OCI-LY3 (cell line): ENCODE measurements around the gene NUFIP1.
"Not testable (repeated sequence)": the region's sequence is repeated elsewhere in the genome, so short reads cannot be mapped to it uniquely, and the experiment has no call there.

Experiments used
- H2AFZ ChIP-seq: fragments of 200-600, 300-600 bp; shearing (Covaris generic); 2 replicates; pipeline ENCODE4 v1.6.0; 2014; ENCODE audit warnings: antibody characterized with exemption, low read depth, low read length
- H3K27ac ChIP-seq: fragments of 200-600, 300-600 bp; sonication (generic); 2 replicates; pipeline ENCODE4 v1.5.1; 2014; ENCODE audit warnings: mild to moderate bottlenecking, low read length, moderate library complexity, mixed read lengths
- H3K27me3 ChIP-seq: fragments of 200-600, 300-600 bp; sonication (generic); 2 replicates; pipeline ENCODE4 v1.6.1; 2014; ENCODE audit warnings: low read depth, low read length, mixed read lengths
- H3K36me3 ChIP-seq: fragments of 200-600, 300-600 bp; sonication (generic); replicated peaks from 2 replicates; pipeline ENCODE3; 2014; ENCODE audit warnings: low read depth, low read length, mixed read lengths
- H3K4me1 ChIP-seq: fragments of 300-600, 200-600 bp; sonication (generic); 2 replicates; pipeline ENCODE4 v1.6.1; 2014; ENCODE audit warnings: low read length, mixed read lengths
- H3K4me2 ChIP-seq: fragments of 200-600, 300-600 bp; sonication (generic); 2 replicates; pipeline ENCODE4 v1.6.1; 2014; ENCODE audit warnings: low read length, mixed read lengths
- H3K4me3 ChIP-seq: fragments of 300-600, 200-600 bp; sonication (generic); 2 replicates; pipeline ENCODE4 v1.5.1; 2014; ENCODE audit warnings: antibody characterized with exemption, mild to moderate bottlenecking, low read length, moderate library complexity
- H3K79me2 ChIP-seq: fragments of 300-600, 200-600 bp; shearing (Covaris generic); 2 replicates; pipeline ENCODE4 v1.6.1; 2014; ENCODE audit warnings: mild to moderate bottlenecking, low read length, mixed read lengths
- H3K9ac ChIP-seq: fragments of 300-600, 200-600 bp; shearing (Covaris generic); 2 replicates; pipeline ENCODE4 v1.6.0; 2014; ENCODE audit warnings: mild to moderate bottlenecking, low read length, moderate library complexity
- H3K9me3 ChIP-seq: fragments of 200-600, 300-600 bp; shearing (Covaris generic); 2 replicates; pipeline ENCODE4 v1.6.1; 2014; ENCODE audit warnings: low read length, mixed read lengths; ENCODE audit not compliant: insufficient read depth
- H4K20me1 ChIP-seq: fragments of 200-600, 300-600 bp; sonication (generic); 2 replicates; pipeline ENCODE4 v1.6.1; 2016; ENCODE audit warnings: low read length, mixed read lengths; ENCODE audit not compliant: insufficient read depth
- CTCF ChIP-seq: fragments of 200-600, 300-600 bp; sonication (generic); IDR thresholded peaks from 2 replicates; pipeline ENCODE4 v1.5.1; 2014; ENCODE audit warnings: antibody characterized with exemption, low read length, low read depth
- EZH2phosphoT487 ChIP-seq: fragments of 200-600 bp; shearing (Covaris generic); IDR thresholded peaks from 2 replicates; pipeline ENCODE4 v1.6.1; 2018; ENCODE audit warnings: antibody characterized with exemption, mixed run types, low read depth

The NUFIP1 gene

GRCh38 chr13:44904967-44905366, 84.3 kb downstream of the NUFIP1 start:
- no peak overlapping the region for H3K4me3 ChIP-seq
- H2AFZ ChIP-seq, result no peak overlapping the region
- no peaks in the 10 kb centered on the region for H3K4me1 ChIP-seq
- no peak overlapping the region for H3K27ac ChIP-seq
- no peaks in the 10 kb centered on the region; the same call in 1 of the 2 replicates for H3K9me3 ChIP-seq
- no peak for TF ChIP-seq CTCF
- no peak for TF ChIP-seq EZH2phosphoT487
- no peak overlapping the region for H3K9ac ChIP-seq
- no peak overlapping the region for H3K4me2 ChIP-seq
- no peaks in the 10 kb centered on the region for H4K20me1 ChIP-seq
- no peaks in the 10 kb centered on the region for H3K79me2 ChIP-seq
- H3K27me3 ChIP-seq, result peaks cover 21% of the 10 kb centered on the region
- H3K36me3 ChIP-seq, result no peaks in the 10 kb centered on the region

GRCh38 chr13:44903574-44903985, 85.7 kb downstream of the NUFIP1 start:
- Histone ChIP-seq H2AFZ (no peak overlapping the region), H3K9ac (no peak overlapping the region), H3K36me3 (no peaks in the 10 kb centered on the region), H3K4me1 (no peaks in the 10 kb centered on the region), H3K27me3 (peaks cover 27% of the 10 kb centered on the region), H3K27ac (no peak overlapping the region), H3K79me2 (no peaks in the 10 kb centered on the region), H3K9me3 (no peaks in the 10 kb centered on the region; the same call in 1 of the 2 replicates), H4K20me1 (no peaks in the 10 kb centered on the region), H3K4me2 (no peak overlapping the region), H3K4me3 (no peak overlapping the region)
- TF ChIP-seq EZH2phosphoT487, result no peak
- no peak for TF ChIP-seq CTCF

GRCh38 chr13:44902738-44903137, 86.5 kb downstream of the NUFIP1 start:
- H3K36me3 ChIP-seq, result no peaks in the 10 kb centered on the region
- H4K20me1 ChIP-seq, result no peaks in the 10 kb centered on the region
- no peaks in the 10 kb centered on the region for H3K4me1 ChIP-seq
- no peak for TF ChIP-seq CTCF
- TF ChIP-seq EZH2phosphoT487, result no peak
- H3K4me2 ChIP-seq, result no peak overlapping the region
- no peaks in the 10 kb centered on the region; the same call in 1 of the 2 replicates for H3K9me3 ChIP-seq
- no peak overlapping the region for H3K4me3 ChIP-seq
- no peaks in the 10 kb centered on the region for H3K79me2 ChIP-seq
- no peak overlapping the region for H2AFZ ChIP-seq
- no peak overlapping the region for H3K9ac ChIP-seq
- no peak overlapping the region for H3K27ac ChIP-seq
- peaks cover 27% of the 10 kb centered on the region for H3K27me3 ChIP-seq

- Histone ChIP-seq H3K9me3 (no peaks in the 10 kb centered on the region; the same call in 1 of the 2 replicates), H3K4me1 (no peaks in the 10 kb centered on the region)
- no peak for TF ChIP-seq CTCF
- TF ChIP-seq EZH2phosphoT487, result no peak
Measured at GRCh38 chr13:44899967-44900366, 89.3 kb downstream of the NUFIP1 start.

GRCh38 chr13:44898308-44898707, 91.0 kb downstream of the NUFIP1 start:
- H3K79me2 ChIP-seq, H3K27ac ChIP-seq, H3K9ac ChIP-seq, H3K4me1 ChIP-seq, H3K36me3 ChIP-seq, H3K4me2 ChIP-seq, H2AFZ ChIP-seq, H3K9me3 ChIP-seq, H3K4me3 ChIP-seq, H4K20me1 ChIP-seq: not testable (repeated sequence)
- peaks cover 22% of the 10 kb centered on the region; the same call in 1 of the 2 replicates for H3K27me3 ChIP-seq

More at GRCh38 chr13:44899967-44900366, 89.3 kb downstream of the NUFIP1 start:
- no peaks in the 10 kb centered on the region for H3K79me2 ChIP-seq
- peaks cover 22% of the 10 kb centered on the region; the same call in 1 of the 2 replicates for H3K27me3 ChIP-seq
- H3K27ac ChIP-seq, result no peak overlapping the region
- no peaks in the 10 kb centered on the region for H4K20me1 ChIP-seq
- no peak overlapping the region for H3K4me2 ChIP-seq
- H3K4me3 ChIP-seq, result no peak overlapping the region
- H3K36me3 ChIP-seq, result no peaks in the 10 kb centered on the region
- H3K9ac ChIP-seq, result no peak overlapping the region
- no peak overlapping the region for H2AFZ ChIP-seq
